ENCODE results near the gene WDR18. TPM values are rescaled to one million over a fixed set of nuclear protein-coding genes. Genes with fewer than 3 reads are reported as not detected.
A peak's percentile ranks its signal among the peaks of the same experiment; 100 is the strongest.

Gene WDR18
- total and polyA plus RNA-seq, 2 experiments from 2014 or later = 155 to 157 TPM

- TF ChIP-seq EZH2phosphoT487 (IDR thresholded peaks at IDR 0.05; ENCODE audit: unreplicated experiment) (no peak), JUNB (IDR thresholded peaks at IDR 0.05; ENCODE audit: unreplicated experiment) (no peak), ZNF331 (CRISPR knock-in tag; IDR thresholded peaks at IDR 0.05; ENCODE audit: low read depth) (no peak), EZH2 (IDR thresholded peaks at IDR 0.05; ENCODE audit: low read depth, unreplicated experiment) (no peak), POLR2AphosphoS5 (IDR thresholded peaks at IDR 0.05; ENCODE audit: low read depth) (no peak), REST (IDR thresholded peaks at IDR 0.05; ENCODE audit: unreplicated experiment) (no peak), ZNF462 (CRISPR knock-in tag; IDR thresholded peaks at IDR 0.05) (no peak), CREB1 (CRISPR knock-in tag; IDR thresholded peaks at IDR 0.05; ENCODE audit: low read depth) (no peak), STAT1 (IDR thresholded peaks at IDR 0.05; ENCODE audit: unreplicated experiment) (no peak)
- Histone ChIP-seq H3K4me3 (no peak overlapping the region), H3K4me2 (no peak overlapping the region), H4K20me1 (replicated peaks; ENCODE audit: insufficient read depth) (no peaks in the 10 kb centered on the region; the same call in 1 of the 2 replicates), H3K36me3 (ENCODE audit: insufficient read depth) (no peaks in the 10 kb centered on the region), H3F3A (replicated peaks; ENCODE audit: low read depth) (peaks cover 17% of the 10 kb centered on the region; the same call in 1 of the 2 replicates), H3K27me3 (ENCODE audit: insufficient read depth) (no peaks in the 10 kb centered on the region), H2AFZ (no peak overlapping the region), H3K27ac (ENCODE audit: low read depth) (peak overlapping the region; percentile 32; the same call in 1 of the 2 replicates), H3K4me1 (ENCODE audit: insufficient read depth) (peaks cover 19% of the 10 kb centered on the region; the same call in 1 of the 2 replicates), H3K9me2 (ENCODE audit: insufficient read depth) (no peaks in the 10 kb centered on the region), H3K79me2 (replicated peaks; ENCODE audit: insufficient read depth) (peaks cover 14% of the 10 kb centered on the region; the same call in 1 of the 2 replicates)
- no peak for ATAC-seq
- Mint-ChIP-seq H3K27ac (peak overlapping the region; percentile 82), H3K27me3 (ENCODE audit: insufficient read depth, low read depth, poor library complexity) (peaks cover 19% of the 10 kb centered on the region), H3K4me3 (no peak overlapping the region; the same call in 2 of the 3 replicates), H3K9me3 (no peaks in the 10 kb centered on the region), H3K36me3 (ENCODE audit: low read depth) (peaks cover 21% of the 10 kb centered on the region), H3K4me1 (peaks cover 23% of the 10 kb centered on the region)
- DNase-seq (ENCODE audit: low spot score) = no peak
These were observed 24.9 kb upstream of the WDR18 start for GRCh38 chr19:958967-959855.
